Gastroesophageal sphincter (tissue), 4 donors: Measurements from ENCODE around the gene SLBP. TPM values are rescaled to one million over a fixed set of nuclear protein-coding genes. Genes with fewer than 3 reads are reported as not detected.

Experiments
- ATAC-seq: fragments of 150-250 bp; one replicate; pipeline ENCODE4 v1.9.1; 2016; ENCODE audit warnings: mild to moderate bottlenecking, moderate library complexity
- H3K27ac ChIP-seq, 4 donors: fragments of 200-600 bp; sonication (generic) in 3 of 4; 1 replicate in 3 of 4; 2 replicates in 1 of 4; pipeline ENCODE4 v1.5.1; 2016 to 2019
- H3K27me3 ChIP-seq: fragments of 200-600 bp; sonication (generic); one replicate; pipeline ENCODE4 v1.5.1; 2019
- H3K36me3 ChIP-seq, 2 donors: fragments of 200-600 bp; sonication (generic); one replicate each; pipeline ENCODE4 v1.5.1; 2019; ENCODE audit warnings: control low read depth in 1 of 2
- H3K4me1 ChIP-seq, 3 donors: fragments of 200-600 bp; sonication (generic); 1 replicate in 2 of 3; 2 replicates in 1 of 3; pipeline ENCODE4 v1.5.1; 2016 to 2019; ENCODE audit warnings: control low read depth in 2 of 3
- H3K4me3 ChIP-seq, 2 donors: fragments of 200-600 bp; sonication (generic); one replicate each; pipeline ENCODE4 v1.5.1; 2019; ENCODE audit warnings: mild to moderate bottlenecking in 1 of 2, moderate library complexity in 1 of 2
- H3K9me3 ChIP-seq, 3 donors: fragments of 200-600 bp; sonication (generic); one replicate each; pipeline ENCODE4 v1.5.1; 2017 to 2019; ENCODE audit warnings: control low read depth in 2 of 3
- EP300 ChIP-seq: sonication (generic); formaldehyde crosslinking; IDR thresholded peaks from one replicate; pipeline ENCODE4 v1.6.1; 2017; ENCODE audit warnings: antibody characterized with exemption, mild to moderate bottlenecking
- POLR2A ChIP-seq, 2 donors: fragments of 450-650 bp; IDR thresholded peaks; one replicate each; pipeline ENCODE4 v1.6.1; 2017; ENCODE audit warnings: antibody characterized with exemption in 2 of 2, mild to moderate bottlenecking in 2 of 2, moderate library complexity in 1 of 2
- POLR2AphosphoS5 ChIP-seq: sonication (generic); formaldehyde crosslinking; IDR thresholded peaks from one replicate; pipeline ENCODE4 v1.6.1; 2017; ENCODE audit warnings: antibody characterized with exemption
- WGBS, 2 donors: methylation state at CpG; one replicate each; pipeline ENCODE4 v1.1.5; 2018; ENCODE audit warnings: low coverage in 1 of 2; 5-methylcytosine and 5-hydroxymethylcytosine counted together
- total RNA-seq, 4 donors: library from RNA; depleted of rRNA; stranded (reverse); fragments of >200 nt; gene quantifications; one replicate each; pipeline ENCODE4 v1.1.0, GENCODE V29; 2016
- TF ChIP-seq, protein P1 (sequence below), 4 experiments: fragments of 200-600 bp in 2 of 4; fragments of 450-650 bp in 2 of 4; sonication (generic) in 1 of 4; IDR thresholded peaks; one replicate each; pipeline ENCODE4 v1.5.1; 2017 to 2019; ENCODE audit warnings: antibody characterized with exemption in 4 of 4, mild to moderate bottlenecking in 2 of 4, moderate library complexity in 2 of 4

Gene SLBP
- total RNA-seq, 4 donors from 2014 or later: 34.1 to 54.0 (median 38.6) TPM

DNA sequence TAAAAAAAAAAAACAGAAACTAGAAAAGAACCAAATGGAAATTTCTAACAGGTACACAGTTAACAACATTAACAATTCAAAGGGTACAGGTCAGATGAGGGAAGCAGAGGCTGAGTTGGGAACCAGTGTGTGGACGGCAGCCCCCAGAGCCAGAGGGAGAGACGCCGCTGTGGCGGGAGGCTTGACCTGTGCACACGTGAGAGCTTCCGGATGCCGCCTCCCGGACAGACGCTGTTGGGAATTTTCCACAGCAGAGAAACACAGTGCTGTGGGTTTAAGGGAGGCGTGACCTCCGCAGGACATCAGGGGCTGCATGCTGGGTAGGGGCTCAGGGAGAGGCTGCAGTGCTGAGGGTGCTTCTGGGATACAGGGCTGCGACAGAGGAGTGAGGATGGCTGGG lies 31.4 kb upstream of the SLBP start:
- Histone ChIP-seq H3K36me3 (peaks cover 0 to 55% of the 10 kb centered on the region in 2 donors), H3K4me3 (no peak overlapping the region), H3K27me3 (peaks cover 22% of the 10 kb centered on the region), H3K4me1 (peaks cover 0 to 8% (median 1%) of the 10 kb centered on the region in 3 donors), H3K9me3 (peaks cover 0 to 11% (median 0%) of the 10 kb centered on the region in 3 donors), H3K27ac (no peak overlapping the region)
- ATAC-seq: no peak
- WGBS, 2 donors: 62 to 74% methylated on average over 5 to 9 of the region's 12 CpGs
- TF ChIP-seq, protein P1, sequence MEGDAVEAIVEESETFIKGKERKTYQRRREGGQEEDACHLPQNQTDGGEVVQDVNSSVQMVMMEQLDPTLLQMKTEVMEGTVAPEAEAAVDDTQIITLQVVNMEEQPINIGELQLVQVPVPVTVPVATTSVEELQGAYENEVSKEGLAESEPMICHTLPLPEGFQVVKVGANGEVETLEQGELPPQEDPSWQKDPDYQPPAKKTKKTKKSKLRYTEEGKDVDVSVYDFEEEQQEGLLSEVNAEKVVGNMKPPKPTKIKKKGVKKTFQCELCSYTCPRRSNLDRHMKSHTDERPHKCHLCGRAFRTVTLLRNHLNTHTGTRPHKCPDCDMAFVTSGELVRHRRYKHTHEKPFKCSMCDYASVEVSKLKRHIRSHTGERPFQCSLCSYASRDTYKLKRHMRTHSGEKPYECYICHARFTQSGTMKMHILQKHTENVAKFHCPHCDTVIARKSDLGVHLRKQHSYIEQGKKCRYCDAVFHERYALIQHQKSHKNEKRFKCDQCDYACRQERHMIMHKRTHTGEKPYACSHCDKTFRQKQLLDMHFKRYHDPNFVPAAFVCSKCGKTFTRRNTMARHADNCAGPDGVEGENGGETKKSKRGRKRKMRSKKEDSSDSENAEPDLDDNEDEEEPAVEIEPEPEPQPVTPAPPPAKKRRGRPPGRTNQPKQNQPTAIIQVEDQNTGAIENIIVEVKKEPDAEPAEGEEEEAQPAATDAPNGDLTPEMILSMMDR (IDR thresholded peaks at IDR 0.05): no peak
- no peak for TF ChIP-seq POLR2A (IDR thresholded peaks at IDR 0.05)

DNA sequence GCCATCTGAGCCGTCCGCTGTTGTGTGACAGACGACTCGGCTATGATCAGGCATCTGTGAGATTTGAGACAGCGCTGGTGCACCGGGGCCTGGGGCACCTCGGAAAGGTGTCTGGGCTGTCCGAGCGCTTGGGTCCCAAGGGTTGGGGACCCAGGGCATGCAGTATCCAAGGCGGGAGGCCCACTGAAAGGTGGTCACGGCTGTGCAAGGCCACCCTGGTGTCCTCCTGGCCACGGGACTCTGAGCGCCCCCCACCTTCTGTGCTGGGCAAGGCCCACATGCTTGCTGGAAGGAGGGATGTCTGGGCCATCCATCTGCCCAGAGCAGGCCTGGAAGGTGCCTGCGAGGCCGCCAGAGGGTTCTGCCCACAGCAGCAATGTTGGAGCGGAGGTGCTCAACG lies 29.1 kb upstream of the SLBP start:
- H3K9me3 ChIP-seq: peaks cover 0 to 18% (median 0%) of the 10 kb centered on the region in 3 donors
- ATAC-seq: no peak
- no CpG with 5 or more reads among the region's 17 CpGs for WGBS, 2 donors

DNA sequence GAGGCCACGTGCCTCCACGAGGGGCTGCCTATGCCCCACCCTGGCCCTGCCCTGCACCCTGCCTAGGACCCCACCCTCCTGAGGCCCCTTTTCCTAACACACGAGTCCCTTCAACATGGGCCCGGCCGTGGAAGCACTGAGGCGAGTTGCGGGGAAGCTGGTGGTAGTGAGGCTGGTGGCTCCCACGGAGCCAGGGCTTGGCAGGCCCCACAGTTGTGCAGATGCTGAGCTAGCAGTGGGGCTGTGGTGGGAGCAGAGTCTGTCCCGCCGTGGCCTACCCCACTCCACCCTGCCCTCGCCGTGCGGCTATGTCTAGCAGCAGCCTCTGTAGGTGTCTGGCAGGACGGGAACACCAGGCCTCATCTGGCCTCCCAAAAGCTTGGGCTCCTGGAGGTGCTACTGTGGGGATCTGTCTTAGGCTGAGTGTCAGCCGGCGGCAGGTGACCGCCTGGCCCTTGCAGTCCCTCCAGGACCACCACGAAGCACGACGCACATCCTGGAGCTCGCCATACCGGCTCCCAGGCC lies 28.0 kb upstream of the SLBP start:
- TF ChIP-seq POLR2A (IDR thresholded peaks at IDR 0.05) (no peak), EP300 (no peak), POLR2AphosphoS5 (no peak)
- TF ChIP-seq, protein P1 (IDR thresholded peaks at IDR 0.05): no peak
- Histone ChIP-seq H3K4me3 (no peak overlapping the region), H3K27me3 (no peaks in the 10 kb centered on the region), H3K4me1 (no peaks in the 10 kb centered on the region), H3K27ac (no peak overlapping the region), H3K36me3 (peaks cover 0 to 85% of the 10 kb centered on the region in 2 donors), H3K9me3 (peaks cover 0 to 18% (median 0%) of the 10 kb centered on the region in 3 donors)
- ATAC-seq: no peak
- no CpG with 5 or more reads among the region's 22 CpGs for WGBS, 2 donors

More for the DNA sequence above, 29.1 kb upstream of the SLBP start:
- no peak for TF ChIP-seq EP300
- no peak for TF ChIP-seq POLR2AphosphoS5
- TF ChIP-seq POLR2A (IDR thresholded peaks at IDR 0.05): no peak
- TF ChIP-seq, protein P1 (IDR thresholded peaks at IDR 0.05): no peak
- Histone ChIP-seq H3K4me1 (peaks cover 0 to 2% (median 0%) of the 10 kb centered on the region in 3 donors), H3K4me3 (no peak overlapping the region), H3K27ac (no peak overlapping the region), H3K36me3 (peaks cover 0 to 77% of the 10 kb centered on the region in 2 donors), H3K27me3 (peaks cover 5% of the 10 kb centered on the region)

DNA sequence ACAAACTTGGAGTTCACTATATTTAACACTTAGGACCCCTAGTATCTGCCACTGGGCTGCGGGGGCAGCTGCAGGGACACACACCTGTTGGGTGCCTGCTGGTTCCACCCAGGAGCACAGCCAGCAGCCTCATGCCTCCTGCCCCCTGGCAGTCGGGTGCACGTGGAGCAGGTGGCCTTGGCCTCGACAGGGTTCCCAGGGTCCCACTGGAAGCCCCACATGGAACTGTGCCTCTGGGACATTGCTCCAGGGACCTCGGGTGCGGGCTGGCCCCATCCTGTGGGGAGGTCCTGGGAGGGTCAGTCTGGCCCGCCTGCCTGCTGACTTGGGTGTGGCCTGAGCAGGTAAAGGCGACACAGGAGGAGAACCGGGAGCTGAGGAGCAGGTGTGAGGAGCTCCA lies 27.2 kb upstream of the SLBP start:
- Histone ChIP-seq H3K4me3 (no peak overlapping the region), H3K27me3 (no peaks in the 10 kb centered on the region), H3K36me3 (peaks cover 0 to 84% of the 10 kb centered on the region in 2 donors), H3K27ac (no peak overlapping the region), H3K4me1 (no peaks in the 10 kb centered on the region), H3K9me3 (peaks cover 0 to 18% (median 0%) of the 10 kb centered on the region in 3 donors)
- WGBS, 2 donors: 100% methylated on average over 1 of the region's 9 CpGs; no CpG with 5 or more reads in 1 of the 2 donors
- TF ChIP-seq POLR2AphosphoS5 (no peak), POLR2A (IDR thresholded peaks at IDR 0.05) (no peak), EP300 (no peak)
- TF ChIP-seq, protein P1 (IDR thresholded peaks at IDR 0.05): no peak
- ATAC-seq: no peak

DNA sequence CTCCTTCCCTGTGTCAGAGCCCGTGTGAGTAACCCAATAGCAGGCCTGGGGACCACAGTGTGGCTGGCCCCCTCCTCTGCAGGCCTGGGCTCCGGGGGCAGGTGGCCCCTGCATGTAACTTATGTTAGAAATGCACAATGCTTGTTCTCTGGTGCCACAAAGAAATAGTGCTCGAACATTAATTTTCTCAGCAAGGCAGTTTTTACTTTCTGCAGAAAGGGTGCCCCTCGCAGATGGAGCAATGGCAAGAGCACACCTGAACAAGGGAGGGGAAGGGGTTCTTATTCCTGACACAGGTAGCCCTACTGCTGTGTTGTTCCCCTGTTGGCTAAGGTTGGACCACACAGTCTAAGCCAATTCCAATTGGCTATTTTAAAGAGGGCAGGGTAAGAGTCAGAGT lies 26.3 kb upstream of the SLBP start:
- no peaks in the 10 kb centered on the region for H3K4me1 ChIP-seq
- H3K36me3 ChIP-seq: peaks cover 0 to 81% of the 10 kb centered on the region in 2 donors
- WGBS, 2 donors: 100% methylated on average over 1 to 2 of the region's 4 CpGs

More for the DNA sequence above, 26.3 kb upstream of the SLBP start:
- Histone ChIP-seq H3K4me3 (no peak overlapping the region), H3K27ac (no peak overlapping the region), H3K9me3 (peaks cover 0 to 18% (median 0%) of the 10 kb centered on the region in 3 donors), H3K27me3 (no peaks in the 10 kb centered on the region)
- TF ChIP-seq POLR2A (IDR thresholded peaks at IDR 0.05): no peak
- TF ChIP-seq EP300: no peak
- TF ChIP-seq, protein P1 (IDR thresholded peaks at IDR 0.05): no peak
- TF ChIP-seq POLR2AphosphoS5: no peak
- no peak for ATAC-seq
